Middle frontal gyrus (tissue), 1 donor: ENCODE data around the gene ACAD8.

ENCODE experiments used
- DNase-seq: peaks from one replicate; pipeline ENCODE4 v3.0.0-alpha.2; 2015; ENCODE audit warnings: low spot score; ENCODE audit errors: extremely low spot score

ACAD8 gene

DNA sequence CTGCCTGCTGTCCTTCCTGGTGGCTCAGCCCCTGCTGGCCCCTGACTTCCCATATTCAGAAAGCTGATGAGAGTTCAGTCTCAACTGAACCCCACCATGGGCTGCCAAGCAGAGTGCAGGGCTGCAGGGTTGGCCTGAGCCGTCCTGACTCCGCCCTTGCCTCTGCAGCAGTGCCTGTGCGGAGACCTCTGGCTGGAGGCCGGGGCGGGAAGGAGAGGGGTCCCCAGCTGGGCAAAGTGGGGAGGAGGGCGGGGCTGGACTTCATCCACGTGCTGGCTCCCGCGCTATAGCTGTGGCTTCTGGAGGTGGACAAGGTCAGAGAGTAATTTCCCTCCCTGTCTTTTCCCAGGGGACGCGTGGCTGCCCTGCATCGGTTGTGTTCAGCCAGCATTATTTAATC is 36.4 kb downstream of the ACAD8 start:
- no peak for DNase-seq

DNA sequence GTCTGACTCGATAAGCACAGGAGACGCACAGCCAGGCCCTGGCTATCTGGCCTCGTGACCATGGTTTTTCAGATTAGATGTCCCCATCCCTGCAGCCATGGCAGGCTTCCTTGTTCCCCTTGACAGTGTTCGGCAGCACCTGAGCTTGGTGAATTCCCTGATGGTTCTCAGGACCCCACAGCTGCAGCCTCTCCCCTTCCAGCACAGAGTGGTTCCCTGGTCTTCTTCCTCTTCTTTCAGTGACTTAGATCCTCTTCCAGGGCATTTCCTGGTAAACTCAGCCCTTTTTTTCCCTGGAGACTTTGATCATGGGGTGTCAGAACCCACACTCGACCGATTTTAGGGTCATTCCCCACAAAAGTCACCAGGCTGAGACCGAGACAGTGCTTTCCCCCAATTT is 37.3 kb downstream of the ACAD8 start:
- DNase-seq = no peak

DNA sequence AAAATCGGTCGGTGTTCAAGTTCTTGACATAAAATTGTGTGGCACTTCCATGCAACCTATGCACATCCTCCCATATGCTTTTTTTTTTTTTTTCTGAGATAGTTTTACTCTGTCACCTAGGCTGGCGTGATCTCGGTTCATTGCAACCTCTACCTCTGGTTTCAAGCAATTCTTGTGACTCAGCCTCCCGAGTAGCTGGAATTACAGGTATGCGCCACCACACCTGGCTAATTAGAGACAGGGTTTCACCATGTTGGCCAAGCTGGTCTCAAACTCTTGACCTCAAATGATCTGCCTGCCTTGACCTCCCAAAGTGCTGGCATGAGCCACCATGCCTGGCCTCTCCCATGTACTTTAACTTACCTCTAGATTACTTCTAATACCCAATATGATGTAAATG is 37.8 kb downstream of the ACAD8 start:
- DNase-seq = no peak

DNA sequence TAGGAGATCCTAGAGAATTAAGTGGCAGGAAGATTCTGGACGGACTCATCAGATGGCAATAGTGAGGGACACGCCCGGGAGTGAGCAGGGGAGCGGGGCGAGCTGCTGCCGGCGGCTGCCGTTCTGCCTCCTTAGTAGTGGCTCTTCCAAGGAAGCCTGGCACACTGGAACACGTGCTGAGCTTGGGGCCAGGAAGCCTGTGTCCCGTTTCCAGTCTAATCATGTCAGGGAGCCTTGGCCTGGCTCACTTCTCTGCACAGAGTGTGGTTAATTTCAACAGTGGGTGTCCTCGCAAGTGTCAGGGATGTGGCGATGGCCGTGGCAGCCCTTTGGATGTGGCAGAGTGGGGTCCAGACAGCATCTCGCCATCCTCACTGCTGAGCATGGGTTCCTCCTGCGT is 39.3 kb downstream of the ACAD8 start:
- DNase-seq = no peak

DNA sequence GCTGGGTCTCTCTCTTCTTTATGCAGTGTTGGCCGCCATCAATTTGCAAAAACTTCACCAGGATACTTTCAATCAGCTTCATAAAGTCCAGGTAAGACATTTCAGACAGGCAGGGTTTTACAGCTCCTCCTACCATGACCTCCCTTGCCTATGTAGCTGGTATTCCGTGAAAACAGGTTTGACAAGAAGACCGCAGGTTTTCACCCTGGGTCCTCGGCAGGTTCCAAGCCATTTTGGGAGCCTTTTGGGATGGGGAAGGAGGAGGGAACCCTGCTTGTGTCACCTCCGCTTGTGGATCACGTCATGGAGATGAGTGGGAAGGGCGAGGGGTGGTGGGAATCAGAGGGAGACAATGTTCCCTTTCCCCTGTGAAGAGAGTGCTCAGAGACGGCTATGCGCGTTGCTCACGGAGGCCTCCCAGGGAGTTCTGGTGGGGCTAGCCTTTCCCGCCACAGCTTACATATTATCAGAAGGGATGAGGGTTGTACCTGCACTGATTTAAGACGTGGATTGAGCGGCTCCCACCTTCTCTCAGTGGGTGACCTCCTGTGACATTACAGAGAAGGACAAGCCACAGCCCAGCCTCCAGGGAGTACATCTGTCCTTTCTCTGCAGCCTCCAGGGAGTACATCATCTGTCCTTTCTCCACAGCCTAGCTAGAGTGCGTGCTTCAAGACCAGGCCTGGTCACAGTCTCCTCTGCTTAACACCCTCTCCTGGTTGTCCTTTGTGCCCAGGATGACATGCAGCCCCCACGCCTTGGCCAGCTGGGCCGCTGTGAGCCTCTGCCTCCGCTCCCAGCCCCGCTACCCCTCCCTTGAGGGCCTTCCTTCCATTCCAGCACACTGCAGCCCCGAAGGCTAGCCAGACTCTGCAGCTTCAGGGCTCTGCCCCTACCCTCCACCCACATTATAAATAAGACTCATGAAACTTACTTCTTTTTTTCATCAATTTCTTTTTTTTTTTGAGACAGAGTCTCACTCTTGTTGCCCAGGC is 40.0 kb downstream of the ACAD8 start:
- no peak for DNase-seq

DNA sequence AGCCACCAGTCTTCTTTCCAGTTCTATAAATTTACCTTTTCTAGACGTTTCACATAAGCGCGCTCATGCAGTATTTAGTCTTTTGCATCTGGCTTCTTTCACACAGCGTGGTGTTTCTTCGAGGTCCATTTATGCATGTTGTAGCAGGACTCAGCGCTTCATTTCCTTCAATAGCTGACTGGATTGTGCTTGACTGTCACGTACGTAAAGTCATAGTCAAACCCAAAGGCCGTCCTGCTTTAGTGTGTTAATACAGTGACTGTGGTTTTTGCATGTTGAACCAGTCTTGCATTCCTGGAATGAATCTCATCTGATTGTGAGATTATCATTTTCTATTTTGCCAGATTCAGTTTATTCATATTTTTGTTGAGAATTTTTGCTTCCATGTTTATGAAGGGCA is 41.3 kb downstream of the ACAD8 start:
- DNase-seq = no peak

DNA sequence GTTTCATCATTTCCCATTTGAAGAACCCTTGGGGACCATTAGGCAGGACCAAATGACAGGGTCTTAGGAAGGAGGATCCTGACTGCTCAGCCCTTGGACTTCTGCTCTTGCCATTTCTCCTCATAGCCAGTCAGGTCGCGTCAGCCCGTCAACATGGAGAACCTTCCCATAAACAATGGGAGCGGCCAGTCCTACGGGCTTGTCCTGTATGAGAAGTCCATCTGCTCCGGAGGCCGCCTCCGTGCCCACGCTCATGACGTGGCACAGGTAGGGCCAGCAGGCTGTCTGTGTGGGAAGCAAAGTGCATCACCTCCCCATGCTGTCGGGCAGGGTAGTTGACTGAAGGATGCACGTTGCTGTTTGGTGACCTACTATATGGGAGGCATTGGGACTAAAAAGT is 58.9 kb downstream of the ACAD8 start:
- no peak for DNase-seq

DNA sequence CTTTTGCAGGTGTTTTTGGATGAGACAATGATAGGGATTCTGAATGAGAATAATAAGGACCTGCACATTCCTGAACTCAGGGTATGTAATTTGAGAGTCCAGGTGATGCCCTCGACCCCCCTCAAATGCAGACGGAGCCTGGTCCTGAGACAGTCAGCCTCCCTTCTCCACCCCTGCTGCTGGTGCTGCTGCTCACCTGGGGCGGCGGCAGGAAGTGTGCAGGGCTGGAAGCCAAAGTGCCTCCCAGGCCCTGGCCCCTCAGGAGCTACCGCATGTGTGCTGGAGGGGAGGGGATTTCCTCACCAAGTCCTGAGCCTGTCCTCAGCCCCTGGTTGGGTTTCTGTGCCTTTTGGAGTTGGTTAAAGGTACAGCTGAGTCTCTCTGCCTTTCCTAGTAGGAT is 59.4 kb downstream of the ACAD8 start:
- DNase-seq = no peak

DNA sequence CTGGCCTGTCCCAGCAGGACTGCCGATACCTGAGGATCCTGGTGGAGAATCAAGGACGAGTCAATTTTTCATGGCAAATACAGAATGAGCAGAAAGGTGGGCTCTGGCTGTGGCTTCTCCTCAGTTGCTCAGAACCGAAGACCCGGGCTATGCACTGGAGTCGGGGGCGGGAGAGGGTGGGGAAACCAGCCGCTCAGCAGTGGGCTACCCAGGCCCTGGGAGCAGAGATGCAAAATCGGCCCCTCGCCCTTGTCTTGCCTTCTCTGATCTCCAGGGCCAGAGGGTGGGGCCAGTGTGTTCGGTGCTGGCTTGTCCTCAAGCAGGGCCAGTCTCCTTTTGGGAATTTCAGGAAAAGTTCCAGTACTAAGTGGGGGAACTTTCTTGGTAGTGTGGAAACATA is 60.0 kb downstream of the ACAD8 start:
- no peak for DNase-seq

DNA sequence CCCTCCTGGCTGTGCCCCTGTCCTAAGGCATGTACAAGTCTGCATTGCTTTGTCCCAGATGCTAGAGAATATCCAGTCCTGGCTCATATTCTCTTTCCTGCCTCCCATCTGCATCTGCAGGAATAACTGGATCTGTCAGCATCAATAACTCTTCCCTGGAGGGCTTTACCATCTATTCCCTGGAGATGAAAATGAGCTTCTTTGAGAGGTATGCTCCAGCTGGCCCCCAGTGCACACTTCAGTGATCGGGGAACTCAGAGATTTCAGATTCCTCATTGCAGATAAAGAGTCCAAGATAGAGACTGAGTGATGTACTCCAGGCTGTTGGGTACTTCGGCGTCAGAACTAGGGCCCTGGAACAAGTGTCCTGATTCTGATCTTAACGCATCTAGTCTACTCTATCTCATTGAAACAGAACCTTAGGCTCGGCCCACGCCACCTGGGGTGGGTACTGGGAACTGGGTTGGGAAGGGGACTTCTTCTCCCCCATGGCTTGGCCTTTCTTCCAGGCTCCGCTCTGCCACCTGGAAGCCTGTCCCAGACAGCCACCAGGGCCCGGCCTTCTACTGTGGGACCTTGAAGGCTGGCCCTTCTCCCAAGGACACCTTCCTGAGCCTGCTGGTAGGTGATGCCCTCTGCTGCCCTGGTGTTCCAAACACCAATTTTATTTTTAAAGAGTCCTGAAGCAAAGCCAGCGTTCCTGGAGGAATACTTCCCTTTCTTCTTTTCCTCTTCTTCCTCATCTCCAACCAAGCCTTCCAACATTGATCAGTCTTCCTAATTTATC is 60.6 kb downstream of the ACAD8 start:
- no peak for DNase-seq
